Measurements from ENCODE around the gene CDKL4.

DNA sequence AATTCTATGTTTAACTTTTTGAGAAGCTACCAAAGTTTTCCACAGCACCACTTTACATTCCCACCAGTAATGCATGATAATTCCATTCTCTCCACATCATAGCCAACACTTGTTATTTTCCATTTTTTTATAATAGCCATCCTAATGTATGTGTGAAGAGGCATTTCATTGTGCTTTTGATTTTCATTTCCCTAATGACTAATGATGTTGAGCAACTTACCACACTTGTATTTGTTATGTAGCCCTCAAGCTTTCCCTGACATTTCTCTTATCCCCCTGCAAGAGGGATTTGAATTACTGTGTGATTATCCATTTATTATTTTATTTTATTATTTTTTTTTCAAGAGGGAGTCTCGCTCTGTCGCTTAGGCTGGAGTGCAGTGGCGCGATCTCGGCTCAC lies 99.4 kb downstream of the CDKL4 start:
- TF ChIP-seq, protein P1, sequence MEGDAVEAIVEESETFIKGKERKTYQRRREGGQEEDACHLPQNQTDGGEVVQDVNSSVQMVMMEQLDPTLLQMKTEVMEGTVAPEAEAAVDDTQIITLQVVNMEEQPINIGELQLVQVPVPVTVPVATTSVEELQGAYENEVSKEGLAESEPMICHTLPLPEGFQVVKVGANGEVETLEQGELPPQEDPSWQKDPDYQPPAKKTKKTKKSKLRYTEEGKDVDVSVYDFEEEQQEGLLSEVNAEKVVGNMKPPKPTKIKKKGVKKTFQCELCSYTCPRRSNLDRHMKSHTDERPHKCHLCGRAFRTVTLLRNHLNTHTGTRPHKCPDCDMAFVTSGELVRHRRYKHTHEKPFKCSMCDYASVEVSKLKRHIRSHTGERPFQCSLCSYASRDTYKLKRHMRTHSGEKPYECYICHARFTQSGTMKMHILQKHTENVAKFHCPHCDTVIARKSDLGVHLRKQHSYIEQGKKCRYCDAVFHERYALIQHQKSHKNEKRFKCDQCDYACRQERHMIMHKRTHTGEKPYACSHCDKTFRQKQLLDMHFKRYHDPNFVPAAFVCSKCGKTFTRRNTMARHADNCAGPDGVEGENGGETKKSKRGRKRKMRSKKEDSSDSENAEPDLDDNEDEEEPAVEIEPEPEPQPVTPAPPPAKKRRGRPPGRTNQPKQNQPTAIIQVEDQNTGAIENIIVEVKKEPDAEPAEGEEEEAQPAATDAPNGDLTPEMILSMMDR (conservative IDR thresholded peaks at IDR 0.05 in 1 of 2, IDR thresholded peaks at IDR 0.05 in 1 of 2; ENCODE audit: extremely low read depth in 1 of 2, insufficient read depth in 1 of 2, low read depth in 1 of 2, low read length in 2 of 2), result no peak
- no peak for TF ChIP-seq EZH2 (IDR thresholded peaks at IDR 0.05; ENCODE audit: borderline replicate concordance, low read length)

Measured in mammary epithelial cell (primary cell).